ENCODE measurements around the gene OSMR. TPM values are rescaled to one million over a fixed set of nuclear protein-coding genes. Genes with fewer than 3 reads are reported as not detected.

The OSMR gene
- total and polyA plus RNA-seq, 5 donors = 9.8 to 47.6 (median 19.4) TPM

GRCh38 chr5:38926121-38926520, 80.3 kb downstream of the OSMR start:
- intact Hi-C loops (cut with DNase I) = no loop called here
- Histone ChIP-seq H3K9me3 (ENCODE audit: control insufficient read depth, low read length) (peaks cover under 1% of the 10 kb centered on the region), H3K4me1 (ENCODE audit: control insufficient read depth, insufficient read depth, low read length) (no peaks in the 10 kb centered on the region), H3K4me3 (ENCODE audit: low read length) (no peak overlapping the region), H3K27me3 (ENCODE audit: control insufficient read depth, insufficient read depth) (no peaks in the 10 kb centered on the region), H3K27ac (ENCODE audit: low read length) (no peak overlapping the region)
- 82% methylated on average over 3 of the region's 3 CpGs for WGBS
- DNase-seq (no peak), ATAC-seq (no peak)

GRCh38 chr5:38927470-38927869, 81.7 kb downstream of the OSMR start:
- Histone ChIP-seq H3K4me3 (ENCODE audit: low read length) (no peak overlapping the region), H3K27ac (ENCODE audit: low read length) (no peak overlapping the region), H3K4me1 (ENCODE audit: control insufficient read depth, insufficient read depth, low read length) (no peaks in the 10 kb centered on the region), H3K9me3 (ENCODE audit: control insufficient read depth, low read length) (peaks cover 2% of the 10 kb centered on the region), H3K27me3 (ENCODE audit: control insufficient read depth, insufficient read depth) (no peaks in the 10 kb centered on the region)
- WGBS = 95% methylated on average over 2 of the region's 2 CpGs
- intact Hi-C loops (cut with DNase I) = no loop called here
- ATAC-seq (no peak), DNase-seq (no peak)

- H3K4me3 ChIP-seq (ENCODE audit: low read length) = no peak overlapping the region
- ATAC-seq = no peak
- 68% methylated on average over 2 of the region's 2 CpGs for WGBS
- peaks cover 2% of the 10 kb centered on the region for H3K9me3 ChIP-seq (ENCODE audit: control insufficient read depth, low read length)
- H3K27ac ChIP-seq (ENCODE audit: low read length) = no peak overlapping the region
- DNase-seq = no peak
- intact Hi-C loops (cut with DNase I) = no loop called here
- no peaks in the 10 kb centered on the region for H3K4me1 ChIP-seq (ENCODE audit: control insufficient read depth, insufficient read depth, low read length)
- no peaks in the 10 kb centered on the region for H3K27me3 ChIP-seq (ENCODE audit: control insufficient read depth, insufficient read depth)
Measured at GRCh38 chr5:38929838-38930237, 84.0 kb downstream of the OSMR start.

GRCh38 chr5:38931731-38932130, 85.9 kb downstream of the OSMR start:
- Histone ChIP-seq H3K9me3 (ENCODE audit: control insufficient read depth, low read length) (peaks cover 7% of the 10 kb centered on the region), H3K4me3 (ENCODE audit: low read length) (no peak overlapping the region), H3K27ac (ENCODE audit: low read length) (no peak overlapping the region), H3K27me3 (ENCODE audit: control insufficient read depth, insufficient read depth) (no peaks in the 10 kb centered on the region), H3K4me1 (ENCODE audit: control insufficient read depth, insufficient read depth, low read length) (no peaks in the 10 kb centered on the region)
- DNase-seq (no peak), ATAC-seq (no peak)
- intact Hi-C loops (cut with DNase I) = no loop called here
- 91% methylated on average over 4 of the region's 4 CpGs for WGBS

GRCh38 chr5:38932854-38933408, 87.1 kb downstream of the OSMR start:
- peaks cover 7% of the 10 kb centered on the region for H3K9me3 ChIP-seq (ENCODE audit: control insufficient read depth, low read length)
- ATAC-seq (no peak), DNase-seq (no peak)
- intact Hi-C loops (cut with DNase I) = no loop called here
- H3K4me3 ChIP-seq (ENCODE audit: low read length) = no peak overlapping the region
- H3K4me1 ChIP-seq (ENCODE audit: control insufficient read depth, insufficient read depth, low read length) = no peaks in the 10 kb centered on the region
- H3K27ac ChIP-seq (ENCODE audit: low read length) = no peak overlapping the region
- no peaks in the 10 kb centered on the region for H3K27me3 ChIP-seq (ENCODE audit: control insufficient read depth, insufficient read depth)
- WGBS = 84% methylated on average over 4 of the region's 4 CpGs

- intact Hi-C loops (cut with DNase I) = no loop called here
- Histone ChIP-seq H3K27ac (ENCODE audit: low read length) (no peak overlapping the region), H3K9me3 (ENCODE audit: control insufficient read depth, low read length) (peaks cover 7% of the 10 kb centered on the region), H3K4me1 (ENCODE audit: control insufficient read depth, insufficient read depth, low read length) (no peaks in the 10 kb centered on the region), H3K27me3 (ENCODE audit: control insufficient read depth, insufficient read depth) (no peaks in the 10 kb centered on the region), H3K4me3 (ENCODE audit: low read length) (no peak overlapping the region)
- WGBS = 100% methylated on average over 1 of the region's 1 CpG
- no peak for ATAC-seq
- DNase-seq = no peak
Measured at GRCh38 chr5:38935437-38935836, 89.6 kb downstream of the OSMR start.

- WGBS = 95% methylated on average over 6 of the region's 6 CpGs
- peaks cover 5% of the 10 kb centered on the region for H3K9me3 ChIP-seq (ENCODE audit: control insufficient read depth, low read length)
- H3K4me3 ChIP-seq (ENCODE audit: low read length) = no peak overlapping the region
- intact Hi-C loops (cut with DNase I) = no loop called here
- no peak for DNase-seq
- ATAC-seq = no peak
- H3K27me3 ChIP-seq (ENCODE audit: control insufficient read depth, insufficient read depth) = no peaks in the 10 kb centered on the region
- H3K27ac ChIP-seq (ENCODE audit: low read length) = no peak overlapping the region
- H3K4me1 ChIP-seq (ENCODE audit: control insufficient read depth, insufficient read depth, low read length) = no peaks in the 10 kb centered on the region
Measured at GRCh38 chr5:38936269-38936668, 90.5 kb downstream of the OSMR start.

GRCh38 chr5:38938424-38938823, 92.6 kb downstream of the OSMR start:
- 81% methylated on average over 1 of the region's 1 CpG for WGBS
- no peaks in the 10 kb centered on the region for H3K27me3 ChIP-seq (ENCODE audit: control insufficient read depth, insufficient read depth)
- H3K27ac ChIP-seq (ENCODE audit: low read length) = no peak overlapping the region
- intact Hi-C loops (cut with DNase I) = no loop called here
- DNase-seq (no peak), ATAC-seq (no peak)
- H3K9me3 ChIP-seq (ENCODE audit: control insufficient read depth, low read length) = peaks cover 4% of the 10 kb centered on the region
- H3K4me1 ChIP-seq (ENCODE audit: control insufficient read depth, insufficient read depth, low read length) = no peaks in the 10 kb centered on the region
- H3K4me3 ChIP-seq (ENCODE audit: low read length) = no peak overlapping the region

GRCh38 chr5:38938973-38939372, 93.2 kb downstream of the OSMR start:
- no peak for ATAC-seq
- DNase-seq = no peak
- Histone ChIP-seq H3K4me3 (ENCODE audit: low read length) (no peak overlapping the region), H3K27me3 (ENCODE audit: control insufficient read depth, insufficient read depth) (no peaks in the 10 kb centered on the region), H3K9me3 (ENCODE audit: control insufficient read depth, low read length) (peaks cover 4% of the 10 kb centered on the region), H3K4me1 (ENCODE audit: control insufficient read depth, insufficient read depth, low read length) (no peaks in the 10 kb centered on the region), H3K27ac (ENCODE audit: low read length) (no peak overlapping the region)
- intact Hi-C loops (cut with DNase I) = no loop called here
- 59% methylated on average over 1 of the region's 1 CpG for WGBS

- Histone ChIP-seq H3K4me1 (ENCODE audit: control insufficient read depth, insufficient read depth, low read length) (no peaks in the 10 kb centered on the region), H3K9me3 (ENCODE audit: control insufficient read depth, low read length) (peaks cover 2% of the 10 kb centered on the region), H3K27me3 (ENCODE audit: control insufficient read depth, insufficient read depth) (no peaks in the 10 kb centered on the region), H3K27ac (ENCODE audit: low read length) (no peak overlapping the region), H3K4me3 (ENCODE audit: low read length) (no peak overlapping the region)
- intact Hi-C loops (cut with DNase I) = no loop called here
- DNase-seq (no peak), ATAC-seq (no peak)
- 41% methylated on average over 2 of the region's 2 CpGs for WGBS
Measured at GRCh38 chr5:38940230-38940858, 94.5 kb downstream of the OSMR start.

- no peak overlapping the region for H3K27ac ChIP-seq (ENCODE audit: low read length)
- no peak overlapping the region for H3K4me3 ChIP-seq (ENCODE audit: low read length)
- 97% methylated on average over 2 of the region's 2 CpGs for WGBS
- ATAC-seq (no peak), DNase-seq (no peak)
- H3K4me1 ChIP-seq (ENCODE audit: control insufficient read depth, insufficient read depth, low read length) = no peaks in the 10 kb centered on the region
- intact Hi-C loops (cut with DNase I) = no loop called here
- no peaks in the 10 kb centered on the region for H3K9me3 ChIP-seq (ENCODE audit: control insufficient read depth, low read length)
- H3K27me3 ChIP-seq (ENCODE audit: control insufficient read depth, insufficient read depth) = no peaks in the 10 kb centered on the region
Measured at GRCh38 chr5:38941912-38942311, 96.1 kb downstream of the OSMR start.

- no peak overlapping the region for H3K4me3 ChIP-seq (ENCODE audit: low read length)
- no peaks in the 10 kb centered on the region for H3K9me3 ChIP-seq (ENCODE audit: control insufficient read depth, low read length)
- no peaks in the 10 kb centered on the region for H3K27me3 ChIP-seq (ENCODE audit: control insufficient read depth, insufficient read depth)
- no peak overlapping the region for H3K27ac ChIP-seq (ENCODE audit: low read length)
- WGBS = 94% methylated on average over 4 of the region's 4 CpGs
- ATAC-seq (no peak), DNase-seq (no peak)
- intact Hi-C loops (cut with DNase I) = no loop called here
- H3K4me1 ChIP-seq (ENCODE audit: control insufficient read depth, insufficient read depth, low read length) = no peaks in the 10 kb centered on the region
Measured at GRCh38 chr5:38944282-38944681, 98.5 kb downstream of the OSMR start.
